Stimulated activated CD4-positive, alpha-beta T cell treated with anti-CD3 and anti-CD28 coated beads, Interleukin-2, amount 100 ng/mL, for 24 hours (primary cell): ENCODE data around the gene LAIR2.

Experiments
- DNase-seq, 2 donors: peaks; one replicate each; pipeline ENCODE4 v3.0.0-alpha.2; 2020

Gene LAIR2, protein sequence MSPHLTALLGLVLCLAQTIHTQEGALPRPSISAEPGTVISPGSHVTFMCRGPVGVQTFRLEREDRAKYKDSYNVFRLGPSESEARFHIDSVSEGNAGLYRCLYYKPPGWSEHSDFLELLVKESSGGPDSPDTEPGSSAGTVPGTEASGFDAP

GRCh38 chr19:54502518-54503048 is at the start of gene LAIR2:
TSS of gene LAIR2 (plus strand) at chr19:54502831. CDS start at chr19:54502919, 88 bp downstream.
- no peak for DNase-seq

GRCh38 chr19:54453921-54454780 is 48.5 kb upstream of the LAIR2 start:
- no peak for DNase-seq

GRCh38 chr19:54454781-54455675 is 47.6 kb upstream of the LAIR2 start:
- no peak for DNase-seq

- DNase-seq = no peak
These were observed 46.7 kb upstream of the LAIR2 start for GRCh38 chr19:54455786-54456422.

- no peak for DNase-seq
These were observed 45.9 kb upstream of the LAIR2 start for GRCh38 chr19:54456423-54457373.

- DNase-seq = no peak
These were observed 44.6 kb upstream of the LAIR2 start for GRCh38 chr19:54457773-54458647.

GRCh38 chr19:54458648-54459281 is 43.9 kb upstream of the LAIR2 start:
- DNase-seq = no peak

DNA sequence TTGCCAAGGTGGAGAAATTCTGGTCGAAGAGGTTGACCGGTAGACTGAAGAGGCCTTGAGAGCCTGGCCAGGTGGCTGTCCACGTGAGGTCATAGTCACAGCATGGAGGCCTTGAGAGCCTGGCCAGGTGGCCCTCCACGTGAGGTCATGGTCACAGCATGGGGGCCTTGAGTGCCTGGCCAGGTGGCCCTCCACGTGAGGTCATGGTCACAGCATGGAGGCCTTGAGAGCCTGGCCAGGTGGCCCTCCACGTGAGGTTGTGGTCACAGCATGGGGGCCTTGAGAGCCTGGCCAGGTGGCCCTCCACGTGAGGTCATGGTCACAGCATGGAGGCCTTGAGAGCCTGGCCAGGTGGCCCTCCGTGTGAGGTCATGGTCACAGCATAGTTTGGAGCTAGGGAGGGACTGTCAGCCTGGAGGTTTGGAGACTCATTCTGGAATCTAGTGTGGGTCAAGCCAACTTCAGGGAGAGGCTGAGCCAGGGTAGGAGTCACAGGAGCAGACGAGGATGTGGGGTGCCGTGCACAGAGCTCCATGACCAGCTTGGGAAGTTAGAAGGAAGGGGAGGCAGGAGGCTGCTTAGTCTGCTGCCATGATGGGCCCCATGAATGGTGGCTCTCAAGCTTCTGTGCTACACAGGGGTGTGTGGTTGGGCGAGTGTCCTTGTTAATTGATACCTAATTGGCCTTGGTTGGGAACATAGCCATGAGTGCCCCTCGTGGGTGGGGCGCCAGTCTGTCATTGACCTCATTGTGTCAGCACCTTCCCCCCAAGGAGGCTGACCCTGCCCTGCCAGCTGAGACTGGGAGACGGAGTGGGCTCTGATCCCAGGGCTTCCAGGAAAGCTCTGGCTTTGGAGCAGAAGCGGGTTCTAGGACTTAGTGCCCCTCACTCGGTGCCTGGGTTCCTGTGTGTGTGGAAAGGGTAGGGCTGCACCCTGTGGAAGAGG is 43.1 kb upstream of the LAIR2 start:
- DNase-seq = no peak

- DNase-seq = no peak
These were observed 42.2 kb upstream of the LAIR2 start for GRCh38 chr19:54460230-54461005.

GRCh38 chr19:54461210-54461609 is 41.4 kb upstream of the LAIR2 start:
- no peak for DNase-seq

- DNase-seq = no peak
These were observed 41.0 kb upstream of the LAIR2 start for GRCh38 chr19:54461613-54462012.

DNA sequence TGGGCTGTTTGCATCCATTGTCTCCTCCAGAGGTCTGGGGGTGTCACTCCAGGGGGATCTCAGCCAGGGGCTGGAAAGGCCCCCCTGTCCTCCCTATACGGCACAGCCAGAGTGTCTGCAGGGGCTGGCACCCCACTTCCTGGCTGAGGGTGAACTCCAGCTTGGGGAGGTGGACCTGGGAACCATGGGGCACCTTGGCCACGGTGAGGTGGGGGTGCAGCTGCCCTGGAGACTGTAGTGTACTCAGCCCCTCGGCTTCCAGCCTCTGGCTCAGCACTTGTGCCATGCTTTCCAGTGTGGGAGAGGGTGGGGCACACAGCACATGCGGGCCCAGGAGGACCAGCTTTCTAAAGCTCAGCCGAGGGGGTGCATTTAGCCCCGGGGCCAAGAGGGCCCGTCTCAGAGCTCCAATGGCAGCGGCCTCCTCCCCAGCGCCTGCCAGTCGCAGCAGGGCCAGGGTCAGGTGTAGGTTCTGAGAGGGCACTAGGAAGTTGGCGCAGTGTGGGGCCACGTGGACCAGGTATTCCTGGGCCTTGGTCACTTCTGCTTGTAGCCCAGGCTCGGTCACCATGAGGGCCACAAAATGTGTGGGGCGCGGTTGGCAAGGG is 40.5 kb upstream of the LAIR2 start:
- DNase-seq = no peak

DNA sequence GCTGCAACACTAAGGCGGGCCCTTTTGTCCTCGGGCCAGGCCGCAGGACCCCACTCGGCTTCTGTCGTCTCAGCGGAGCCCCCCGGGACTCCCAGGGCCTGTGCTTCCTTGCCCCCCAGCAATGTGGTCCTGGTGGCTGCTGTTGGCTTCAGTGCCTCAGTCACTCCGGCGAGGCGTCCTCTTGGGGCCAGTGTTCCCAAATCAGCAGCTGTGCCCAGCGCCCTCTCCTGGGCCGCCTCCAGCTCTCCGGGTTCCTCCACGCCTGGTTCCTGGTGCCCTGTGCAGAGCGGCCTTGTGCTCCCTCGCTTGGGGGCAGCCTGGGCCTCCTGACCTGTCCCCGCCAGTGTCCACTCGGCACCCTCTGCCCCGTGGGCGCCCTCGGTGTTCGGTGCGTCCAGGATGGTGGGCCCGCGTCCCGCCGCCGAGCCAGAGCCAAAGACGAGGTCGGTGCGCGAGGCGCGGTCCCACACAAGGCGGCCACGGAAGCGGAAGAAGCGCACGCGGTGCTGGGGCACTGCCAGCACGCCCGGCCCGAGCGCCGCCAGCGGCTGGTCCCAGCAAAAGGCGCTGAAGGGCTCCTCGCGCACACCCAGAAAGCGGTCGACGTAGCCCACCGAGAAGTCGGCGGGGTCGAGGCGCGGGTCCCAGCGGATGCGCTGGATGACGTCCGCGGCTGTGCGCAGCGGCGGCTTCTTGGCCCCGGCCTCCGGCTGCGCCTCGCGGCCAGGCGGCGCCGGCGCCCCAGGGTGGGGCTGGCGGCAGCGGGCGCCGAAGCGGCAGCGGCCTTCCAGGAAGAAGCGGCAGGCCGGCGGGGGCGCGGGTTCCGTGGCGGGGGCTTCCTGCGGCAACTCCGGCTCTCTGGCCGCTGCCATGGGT is 39.7 kb upstream of the LAIR2 start:
- DNase-seq = peak; percentile 68 to 71

GRCh38 chr19:54463531-54464043 is 39.0 kb upstream of the LAIR2 start, which contains the start of gene LENG9:
TSS of gene LENG9 (minus strand) at chr19:54463778. CDS start at chr19:54463526, 252 bp downstream.
- DNase-seq = peak; percentile 97 to 98

DNA sequence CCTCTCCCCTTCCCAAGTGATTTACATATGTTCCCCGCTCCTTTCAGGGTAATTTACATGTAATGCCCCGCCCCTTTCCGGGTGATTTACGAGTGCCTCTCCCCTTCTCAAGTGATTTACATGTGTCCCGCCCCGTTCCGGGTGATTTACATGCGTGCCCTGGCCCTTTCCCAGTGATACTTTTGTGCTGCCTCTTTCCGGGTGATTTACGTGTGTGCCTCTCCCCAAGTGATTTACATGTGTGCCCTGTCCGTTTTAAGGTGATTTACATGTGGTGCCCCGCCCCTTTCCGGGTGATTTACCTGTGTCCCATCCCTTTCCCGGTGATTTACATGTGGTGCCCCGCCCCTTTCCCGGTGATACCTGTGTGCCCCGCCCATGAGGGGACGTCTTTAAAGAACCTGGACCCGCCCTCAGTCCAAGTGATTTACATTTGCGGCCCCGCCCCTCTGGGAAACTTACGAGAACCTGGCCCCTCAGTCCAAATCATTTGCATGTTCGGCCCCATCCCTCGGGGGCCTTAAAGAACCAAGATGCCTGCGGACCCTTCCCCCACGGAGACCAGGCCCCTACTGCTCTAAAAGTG is 38.5 kb upstream of the LAIR2 start:
- DNase-seq = peak; percentile 85 to 88
